ENCODE measurements around the gene SNHG17. TPM values are rescaled to one million over a fixed set of nuclear protein-coding genes. Genes with fewer than 3 reads are reported as not detected.

SNHG17 gene
- total and polyA plus RNA-seq, 9 of the 15 experiments (the other 6 are each of a cell fraction or from before 2014, with no cell fraction given) = 29.8 to 106 (median 57.7) TPM

GRCh38 chr20:38373231-38373867, 61.8 kb downstream of the SNHG17 start (continued):
- TF ChIP-seq TFAP4 (CRISPR knock-in tag; IDR thresholded peaks at IDR 0.05; ENCODE audit: borderline replicate concordance) = no peak
- no peak for TF ChIP-seq NELFE (IDR thresholded peaks at IDR 0.05; ENCODE audit: insufficient read depth, insufficient read length)
- no peak for TF ChIP-seq ELF4 (CRISPR knock-in tag; IDR thresholded peaks at IDR 0.05)
- TF ChIP-seq MTA3 (IDR thresholded peaks at IDR 0.05; ENCODE audit: borderline replicate concordance) = no peak
- TF ChIP-seq XRCC5 (IDR thresholded peaks at IDR 0.05; ENCODE audit: low read depth, low read length) = no peak
- no peak for TF ChIP-seq CBX2 (IDR thresholded peaks at IDR 0.05; ENCODE audit: insufficient read depth, low read length, poor library complexity, severe bottlenecking)
- TF ChIP-seq, protein P1, sequence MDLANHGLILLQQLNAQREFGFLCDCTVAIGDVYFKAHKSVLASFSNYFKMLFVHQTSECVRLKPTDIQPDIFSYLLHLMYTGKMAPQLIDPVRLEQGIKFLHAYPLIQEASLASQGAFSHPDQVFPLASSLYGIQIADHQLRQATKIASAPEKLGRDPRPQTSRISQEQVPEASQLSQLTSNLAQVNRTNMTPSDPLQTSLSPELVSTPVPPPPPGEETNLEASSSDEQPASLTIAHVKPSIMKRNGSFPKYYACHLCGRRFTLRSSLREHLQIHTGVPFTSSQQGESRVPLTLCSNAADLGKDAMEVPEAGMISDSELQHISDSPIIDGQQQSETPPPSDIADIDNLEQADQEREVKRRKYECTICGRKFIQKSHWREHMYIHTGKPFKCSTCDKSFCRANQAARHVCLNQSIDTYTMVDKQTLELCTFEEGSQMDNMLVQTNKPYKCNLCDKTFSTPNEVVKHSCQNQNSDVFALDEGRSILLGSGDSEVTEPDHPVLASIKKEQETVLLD (IDR thresholded peaks at IDR 0.05) = no peak
- no peak for TF ChIP-seq ZNF282 (CRISPR knock-in tag; IDR thresholded peaks at IDR 0.05)
- TF ChIP-seq ZNF586 (CRISPR knock-in tag; conservative IDR thresholded peaks at IDR 0.05) = no peak
- TF ChIP-seq SP2 (IDR thresholded peaks at IDR 0.05; ENCODE audit: extremely low read depth, low read depth, low read length, poor library complexity, severe bottlenecking) = no peak
- TF ChIP-seq SRSF3 (IDR thresholded peaks at IDR 0.05; ENCODE audit: insufficient read depth, low read length) = no peak
- no peak for TF ChIP-seq SRSF1 (IDR thresholded peaks at IDR 0.05; ENCODE audit: low read depth, low read length)
- TF ChIP-seq ESRRA (IDR thresholded peaks at IDR 0.05; ENCODE audit: borderline replicate concordance, low read depth) = 0 out of 2 replicates have a peak, but pooled peaks have one; percentile 16

All from K562 (cell line).